HAP-1 (cell line): ENCODE measurements around the gene DOCK4.
"Not testable (repeated sequence)": the region's sequence is repeated elsewhere in the genome, so short reads cannot be mapped to it uniquely, and the experiment has no call there.

Experiments
- DNase-seq, 2 experiments: peaks; one replicate each; pipeline ENCODE4 v3.0.0-alpha.2; 2016 to 2020; ENCODE audit warnings: low spot score in 2 of 2
- H3K27me3 ChIP-seq: fragments of 250-450 bp; sonication (Bioruptor Pico); 2 replicates; pipeline ENCODE4 v1.5.1; 2020; ENCODE audit warnings: low read depth, mild to moderate bottlenecking, moderate library complexity
- H3K36me3 ChIP-seq: fragments of 250-450 bp; sonication (Bioruptor Pico); replicated peaks from 2 replicates; pipeline ENCODE4 v1.5.1; 2020; ENCODE audit warnings: mild to moderate bottlenecking
- H3K4me1 ChIP-seq: fragments of 250-450 bp; sonication (Bioruptor Pico); 2 replicates; pipeline ENCODE4 v1.5.1; 2020; ENCODE audit warnings: mild to moderate bottlenecking
- H3K4me3 ChIP-seq: fragments of 250-450 bp; sonication (Bioruptor Pico); 2 replicates; pipeline ENCODE4 v1.5.1; 2020; ENCODE audit warnings: mild to moderate bottlenecking, moderate library complexity
- H3K9me3 ChIP-seq: fragments of 250-450 bp; sonication (Bioruptor Pico); 2 replicates; pipeline ENCODE4 v1.5.1; 2020; ENCODE audit warnings: mild to moderate bottlenecking, moderate library complexity
- in situ Hi-C: fragments of 300-500 bp; cut with MboI; formaldehyde crosslinking; loops from 3 replicates; pipeline ENCODE4 v1.14.3; 2020; ENCODE audit warnings: low sequenced_read_pairs, inconsistent platforms, mixed read lengths

The DOCK4 gene

GRCh38 chr7:112206238-112206990, at the start of gene DOCK4, which contains the start of gene ZNF277:
DOCK4 (minus strand) TSS chr7:112206399; CDS start chr7:112206138, 261 bp downstream.
ZNF277 (plus strand) TSS chr7:112206695; CDS start chr7:112206717, 22 bp downstream.
- DNase-seq = peak; percentile 97 to 99
- in situ Hi-C loops = no loop called here
- peaks cover 5% of the 10 kb centered on the region for H3K4me1 ChIP-seq
- peak within 1 kb of the TSS; percentile 96 for H3K4me3 ChIP-seq
- 0 out of 2 replicates have a peak, but pooled peaks cover 2% of the 10 kb centered on the region for H3K36me3 ChIP-seq
- H3K9me3 ChIP-seq = no peaks in the 10 kb centered on the region
- H3K27me3 ChIP-seq = 0 out of 2 replicates have a peak, but pooled peaks cover 4% of the 10 kb centered on the region

GRCh38 chr7:112255388-112255720, 49.2 kb upstream of the DOCK4 start:
- Histone ChIP-seq H3K4me3 (no peak overlapping the region), H3K36me3 (no peaks in the 10 kb centered on the region), H3K27me3 (no peaks in the 10 kb centered on the region), H3K9me3 (no peaks in the 10 kb centered on the region), H3K4me1 (peaks cover 4% of the 10 kb centered on the region)
- in situ Hi-C loops = no loop called here
- DNase-seq = no peak

GRCh38 chr7:112254709-112255387, 48.6 kb upstream of the DOCK4 start:
- Histone ChIP-seq H3K27me3 (no peaks in the 10 kb centered on the region), H3K4me1 (peaks cover 4% of the 10 kb centered on the region), H3K36me3 (no peaks in the 10 kb centered on the region), H3K4me3 (no peak overlapping the region), H3K9me3 (no peaks in the 10 kb centered on the region)
- in situ Hi-C loops = no loop called here
- no peak for DNase-seq

GRCh38 chr7:112254156-112254555, 48.0 kb upstream of the DOCK4 start:
- DNase-seq = no peak
- no peaks in the 10 kb centered on the region for H3K36me3 ChIP-seq
- no peak overlapping the region for H3K4me3 ChIP-seq
- H3K4me1 ChIP-seq = peaks cover 4% of the 10 kb centered on the region
- no peaks in the 10 kb centered on the region for H3K9me3 ChIP-seq
- in situ Hi-C loops = no loop called here
- no peaks in the 10 kb centered on the region for H3K27me3 ChIP-seq

GRCh38 chr7:112252691-112253090, 46.5 kb upstream of the DOCK4 start:
- peaks cover 4% of the 10 kb centered on the region for H3K4me1 ChIP-seq
- H3K4me3 ChIP-seq = no peak overlapping the region
- no peaks in the 10 kb centered on the region for H3K36me3 ChIP-seq
- DNase-seq = no peak
- no peaks in the 10 kb centered on the region for H3K9me3 ChIP-seq
- H3K27me3 ChIP-seq = no peaks in the 10 kb centered on the region
- in situ Hi-C loops = no loop called here

GRCh38 chr7:112252141-112252540, 45.9 kb upstream of the DOCK4 start:
- Histone ChIP-seq H3K9me3 (no peaks in the 10 kb centered on the region), H3K36me3 (no peaks in the 10 kb centered on the region), H3K4me3 (no peak overlapping the region), H3K4me1 (peaks cover 4% of the 10 kb centered on the region), H3K27me3 (no peaks in the 10 kb centered on the region)
- no peak for DNase-seq
- in situ Hi-C loops = no loop called here

GRCh38 chr7:112249967-112250366, 43.8 kb upstream of the DOCK4 start:
- H3K4me1 ChIP-seq, H3K36me3 ChIP-seq, in situ Hi-C loops, H3K9me3 ChIP-seq, H3K4me3 ChIP-seq, H3K27me3 ChIP-seq, DNase-seq: not testable (repeated sequence)

- no peak for DNase-seq
- Histone ChIP-seq H3K9me3 (no peaks in the 10 kb centered on the region), H3K4me3 (no peak overlapping the region), H3K27me3 (no peaks in the 10 kb centered on the region), H3K36me3 (no peaks in the 10 kb centered on the region), H3K4me1 (peaks cover 4% of the 10 kb centered on the region)
- in situ Hi-C loops = no loop called here
Measured at GRCh38 chr7:112248598-112248997, 42.4 kb upstream of the DOCK4 start.

- H3K9me3 ChIP-seq = no peaks in the 10 kb centered on the region
- H3K27me3 ChIP-seq = no peaks in the 10 kb centered on the region
- H3K36me3 ChIP-seq = no peaks in the 10 kb centered on the region
- H3K4me3 ChIP-seq = no peak overlapping the region
- no peaks in the 10 kb centered on the region for H3K4me1 ChIP-seq
- no peak for DNase-seq
- in situ Hi-C loops = no loop called here
Measured at GRCh38 chr7:112238852-112239610, 32.8 kb upstream of the DOCK4 start.

- in situ Hi-C loops = no loop called here
- no peaks in the 10 kb centered on the region for H3K4me1 ChIP-seq
- no peak overlapping the region for H3K4me3 ChIP-seq
- H3K36me3 ChIP-seq = no peaks in the 10 kb centered on the region
- no peak for DNase-seq
- H3K27me3 ChIP-seq = no peaks in the 10 kb centered on the region
- no peaks in the 10 kb centered on the region for H3K9me3 ChIP-seq
Measured at GRCh38 chr7:112238330-112238729, 32.1 kb upstream of the DOCK4 start.

- DNase-seq = no peak
- H3K27me3 ChIP-seq = no peaks in the 10 kb centered on the region
- in situ Hi-C loops = no loop called here
- no peaks in the 10 kb centered on the region for H3K9me3 ChIP-seq
- H3K4me1 ChIP-seq = no peaks in the 10 kb centered on the region
- no peak overlapping the region for H3K4me3 ChIP-seq
- no peaks in the 10 kb centered on the region for H3K36me3 ChIP-seq
Measured at GRCh38 chr7:112236597-112236996, 30.4 kb upstream of the DOCK4 start.

GRCh38 chr7:112234147-112234546, 27.9 kb upstream of the DOCK4 start:
- H3K4me1 ChIP-seq = no peaks in the 10 kb centered on the region
- DNase-seq = no peak
- in situ Hi-C loops = no loop called here

GRCh38 chr7:112233048-112233697, 27.0 kb upstream of the DOCK4 start:
- H3K9me3 ChIP-seq = no peaks in the 10 kb centered on the region
- DNase-seq = no peak
- in situ Hi-C loops = no loop called here
- H3K4me1 ChIP-seq = no peaks in the 10 kb centered on the region
- no peaks in the 10 kb centered on the region for H3K36me3 ChIP-seq
- no peaks in the 10 kb centered on the region for H3K27me3 ChIP-seq
- no peak overlapping the region for H3K4me3 ChIP-seq

More at GRCh38 chr7:112234147-112234546, 27.9 kb upstream of the DOCK4 start:
- no peaks in the 10 kb centered on the region for H3K36me3 ChIP-seq
- no peak overlapping the region for H3K4me3 ChIP-seq
- H3K27me3 ChIP-seq = no peaks in the 10 kb centered on the region
- no peaks in the 10 kb centered on the region for H3K9me3 ChIP-seq
